ENCODE measurements around the gene MR1. TPM values are rescaled to one million over a fixed set of nuclear protein-coding genes. Genes with fewer than 3 reads are reported as not detected.

MR1 gene
- total and polyA plus RNA-seq, 2 of the 13 experiments (the other 11 are each of a cell fraction or from before 2014, with no cell fraction given): 7.7 to 10.4 TPM

DNA sequence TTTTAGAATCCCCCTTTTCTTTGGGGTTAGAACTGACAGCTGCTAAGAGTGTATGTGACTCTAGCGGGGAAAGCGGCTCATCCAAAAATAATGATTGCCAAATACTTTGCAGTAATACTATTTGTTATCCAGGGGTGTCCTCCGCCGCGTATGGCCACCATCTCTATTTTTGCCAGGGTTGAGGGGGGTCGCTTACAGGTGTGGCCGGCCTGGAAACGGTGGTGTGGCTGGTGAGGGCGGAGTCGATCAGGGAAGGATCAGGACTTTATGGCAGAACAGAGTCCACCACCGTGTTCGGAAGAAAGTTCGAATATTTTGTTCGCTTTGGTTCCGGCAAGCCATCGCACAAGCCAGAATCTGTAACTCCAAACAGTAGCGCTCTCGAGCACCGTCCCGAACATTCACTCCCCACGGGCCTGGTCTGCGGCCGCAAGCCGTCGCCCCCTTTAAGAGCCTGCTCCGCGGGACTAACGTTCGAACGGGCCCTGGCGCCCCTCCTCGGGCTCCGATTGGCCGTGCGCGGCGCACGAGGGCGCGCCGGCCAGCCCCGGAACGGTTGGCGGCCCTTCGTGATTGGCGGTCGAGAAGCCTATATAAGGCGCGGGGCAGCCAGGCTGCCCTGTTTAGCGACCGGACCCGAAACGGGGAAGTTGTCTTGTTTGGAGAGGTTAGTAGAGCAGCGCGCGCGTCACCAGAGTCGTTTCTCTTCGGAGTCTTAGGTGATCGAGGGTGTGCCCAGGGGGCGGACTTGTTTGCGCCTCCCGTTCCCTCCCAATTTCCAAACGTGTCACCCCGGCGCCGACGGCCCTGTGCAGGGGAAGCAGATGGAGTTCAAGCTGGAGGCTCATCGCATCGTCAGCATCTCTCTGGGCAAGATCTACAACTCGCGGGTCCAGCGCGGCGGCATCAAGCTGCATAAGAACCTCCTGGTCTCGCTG lies 54.6 kb downstream of the MR1 start, which contains the start of gene IER5 (continued):
- TF ChIP-seq HNRNPH1 (optimal IDR thresholded peaks at IDR 0.05; ENCODE audit: low read depth, low read length) (no peak), NBN (conservative IDR thresholded peaks at IDR 0.05) (no peak), ZNF747 (CRISPR knock-in tag; IDR thresholded peaks at IDR 0.05; ENCODE audit: borderline replicate concordance) (peak; percentile 43; the same call in 1 of the 2 replicates), KDM4B (CRISPR knock-in tag; IDR thresholded peaks at IDR 0.05) (no peak), SIN3A (IDR thresholded peaks at IDR 0.05; ENCODE audit: borderline replicate concordance, low read depth, low read length) (peak; percentile 75; the same call in 1 of the 2 replicates), ZNF337 (CRISPR knock-in tag; IDR thresholded peaks at IDR 0.05; ENCODE audit: borderline replicate concordance, low read depth) (peak; percentile 96), PAX8 (CRISPR knock-in tag; IDR thresholded peaks at IDR 0.05; ENCODE audit: borderline replicate concordance) (no peak), NFYC (CRISPR knock-in tag; IDR thresholded peaks at IDR 0.05) (peak; percentile 89), ZNF562 (CRISPR knock-in tag; IDR thresholded peaks at IDR 0.05; ENCODE audit: borderline replicate concordance) (no peak), ZNF605 (CRISPR knock-in tag; IDR thresholded peaks at IDR 0.05) (no peak), POLR2A (IDR thresholded peaks at IDR 0.05; ENCODE audit: insufficient read depth in 1 of 2, low read depth in 2 of 2, low read length in 2 of 2) (peak; percentile 100), SALL2 (CRISPR knock-in tag; IDR thresholded peaks at IDR 0.05) (peak; percentile 72), ZNF780A (CRISPR knock-in tag; IDR thresholded peaks at IDR 0.05) (no peak), ZC3H13 (CRISPR knock-in tag; IDR thresholded peaks at IDR 0.05) (peak; percentile 65; the same call in 1 of the 2 replicates), ZNF879 (CRISPR knock-in tag; IDR thresholded peaks at IDR 0.05) (no peak), IRX3 (CRISPR knock-in tag; IDR thresholded peaks at IDR 0.05; ENCODE audit: borderline replicate concordance, low read depth) (0 out of 2 replicates have a peak, but pooled peaks have one; percentile 41), ZBTB3 (CRISPR knock-in tag; IDR thresholded peaks at IDR 0.05; ENCODE audit: borderline replicate concordance, low read depth) (no peak)
- TF ChIP-seq, protein P1, sequence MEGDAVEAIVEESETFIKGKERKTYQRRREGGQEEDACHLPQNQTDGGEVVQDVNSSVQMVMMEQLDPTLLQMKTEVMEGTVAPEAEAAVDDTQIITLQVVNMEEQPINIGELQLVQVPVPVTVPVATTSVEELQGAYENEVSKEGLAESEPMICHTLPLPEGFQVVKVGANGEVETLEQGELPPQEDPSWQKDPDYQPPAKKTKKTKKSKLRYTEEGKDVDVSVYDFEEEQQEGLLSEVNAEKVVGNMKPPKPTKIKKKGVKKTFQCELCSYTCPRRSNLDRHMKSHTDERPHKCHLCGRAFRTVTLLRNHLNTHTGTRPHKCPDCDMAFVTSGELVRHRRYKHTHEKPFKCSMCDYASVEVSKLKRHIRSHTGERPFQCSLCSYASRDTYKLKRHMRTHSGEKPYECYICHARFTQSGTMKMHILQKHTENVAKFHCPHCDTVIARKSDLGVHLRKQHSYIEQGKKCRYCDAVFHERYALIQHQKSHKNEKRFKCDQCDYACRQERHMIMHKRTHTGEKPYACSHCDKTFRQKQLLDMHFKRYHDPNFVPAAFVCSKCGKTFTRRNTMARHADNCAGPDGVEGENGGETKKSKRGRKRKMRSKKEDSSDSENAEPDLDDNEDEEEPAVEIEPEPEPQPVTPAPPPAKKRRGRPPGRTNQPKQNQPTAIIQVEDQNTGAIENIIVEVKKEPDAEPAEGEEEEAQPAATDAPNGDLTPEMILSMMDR (CRISPR knock-in tag; IDR thresholded peaks at IDR 0.05): 0 out of 2 replicates have a peak, but pooled peaks have one; percentile 5
- TF ChIP-seq, protein P2, sequence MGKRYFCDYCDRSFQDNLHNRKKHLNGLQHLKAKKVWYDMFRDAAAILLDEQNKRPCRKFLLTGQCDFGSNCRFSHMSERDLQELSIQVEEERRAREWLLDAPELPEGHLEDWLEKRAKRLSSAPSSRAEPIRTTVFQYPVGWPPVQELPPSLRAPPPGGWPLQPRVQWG (CRISPR knock-in tag; IDR thresholded peaks at IDR 0.05; ENCODE audit: borderline replicate concordance, low read depth): no peak
- TF ChIP-seq, protein P3, sequence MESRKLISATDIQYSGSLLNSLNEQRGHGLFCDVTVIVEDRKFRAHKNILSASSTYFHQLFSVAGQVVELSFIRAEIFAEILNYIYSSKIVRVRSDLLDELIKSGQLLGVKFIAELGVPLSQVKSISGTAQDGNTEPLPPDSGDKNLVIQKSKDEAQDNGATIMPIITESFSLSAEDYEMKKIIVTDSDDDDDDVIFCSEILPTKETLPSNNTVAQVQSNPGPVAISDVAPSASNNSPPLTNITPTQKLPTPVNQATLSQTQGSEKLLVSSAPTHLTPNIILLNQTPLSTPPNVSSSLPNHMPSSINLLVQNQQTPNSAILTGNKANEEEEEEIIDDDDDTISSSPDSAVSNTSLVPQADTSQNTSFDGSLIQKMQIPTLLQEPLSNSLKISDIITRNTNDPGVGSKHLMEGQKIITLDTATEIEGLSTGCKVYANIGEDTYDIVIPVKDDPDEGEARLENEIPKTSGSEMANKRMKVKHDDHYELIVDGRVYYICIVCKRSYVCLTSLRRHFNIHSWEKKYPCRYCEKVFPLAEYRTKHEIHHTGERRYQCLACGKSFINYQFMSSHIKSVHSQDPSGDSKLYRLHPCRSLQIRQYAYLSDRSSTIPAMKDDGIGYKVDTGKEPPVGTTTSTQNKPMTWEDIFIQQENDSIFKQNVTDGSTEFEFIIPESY (CRISPR knock-in tag; IDR thresholded peaks at IDR 0.05): no peak
- TF ChIP-seq, protein P4, sequence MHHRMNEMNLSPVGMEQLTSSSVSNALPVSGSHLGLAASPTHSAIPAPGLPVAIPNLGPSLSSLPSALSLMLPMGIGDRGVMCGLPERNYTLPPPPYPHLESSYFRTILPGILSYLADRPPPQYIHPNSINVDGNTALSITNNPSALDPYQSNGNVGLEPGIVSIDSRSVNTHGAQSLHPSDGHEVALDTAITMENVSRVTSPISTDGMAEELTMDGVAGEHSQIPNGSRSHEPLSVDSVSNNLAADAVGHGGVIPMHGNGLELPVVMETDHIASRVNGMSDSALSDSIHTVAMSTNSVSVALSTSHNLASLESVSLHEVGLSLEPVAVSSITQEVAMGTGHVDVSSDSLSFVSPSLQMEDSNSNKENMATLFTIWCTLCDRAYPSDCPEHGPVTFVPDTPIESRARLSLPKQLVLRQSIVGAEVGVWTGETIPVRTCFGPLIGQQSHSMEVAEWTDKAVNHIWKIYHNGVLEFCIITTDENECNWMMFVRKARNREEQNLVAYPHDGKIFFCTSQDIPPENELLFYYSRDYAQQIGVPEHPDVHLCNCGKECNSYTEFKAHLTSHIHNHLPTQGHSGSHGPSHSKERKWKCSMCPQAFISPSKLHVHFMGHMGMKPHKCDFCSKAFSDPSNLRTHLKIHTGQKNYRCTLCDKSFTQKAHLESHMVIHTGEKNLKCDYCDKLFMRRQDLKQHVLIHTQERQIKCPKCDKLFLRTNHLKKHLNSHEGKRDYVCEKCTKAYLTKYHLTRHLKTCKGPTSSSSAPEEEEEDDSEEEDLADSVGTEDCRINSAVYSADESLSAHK (CRISPR knock-in tag; IDR thresholded peaks at IDR 0.05; ENCODE audit: borderline replicate concordance): 0 out of 2 replicates have a peak, but pooled peaks have one; percentile 84
- TF ChIP-seq, protein P5, sequence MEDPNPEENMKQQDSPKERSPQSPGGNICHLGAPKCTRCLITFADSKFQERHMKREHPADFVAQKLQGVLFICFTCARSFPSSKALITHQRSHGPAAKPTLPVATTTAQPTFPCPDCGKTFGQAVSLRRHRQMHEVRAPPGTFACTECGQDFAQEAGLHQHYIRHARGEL (CRISPR knock-in tag; IDR thresholded peaks at IDR 0.05): peak; percentile 83; the same call in 1 of the 2 replicates
